ENCODE measurements around the gene TSEN2.

Gene TSEN2

GRCh38 chr3:12553921-12554391 lies 69.7 kb downstream of the TSEN2 start:
- peak; percentile 43 for DNase-seq (ENCODE audit: low spot score)

GRCh38 chr3:12556314-12556689 lies 72.0 kb downstream of the TSEN2 start:
- no peak for DNase-seq (ENCODE audit: low spot score)

- DNase-seq (ENCODE audit: low spot score), result peak; percentile 89
These were observed 72.6 kb downstream of the TSEN2 start, which contains the start of gene MKRN2 for GRCh38 chr3:12556690-12557472. TSS of gene MKRN2 (plus strand) at chr3:12557087. CDS start at chr3:12557151, 64 bp downstream.

- DNase-seq (ENCODE audit: low spot score), result no peak
These were observed 73.3 kb downstream of the TSEN2 start for GRCh38 chr3:12557473-12558100.

- DNase-seq (ENCODE audit: low spot score), result no peak
These were observed 74.4 kb downstream of the TSEN2 start for GRCh38 chr3:12558706-12559105.

- DNase-seq (ENCODE audit: low spot score), result no peak
These were observed 75.2 kb downstream of the TSEN2 start for GRCh38 chr3:12559520-12559919.

- no peak for DNase-seq (ENCODE audit: low spot score)
These were observed 76.4 kb downstream of the TSEN2 start for GRCh38 chr3:12560505-12561190.

- DNase-seq (ENCODE audit: low spot score), result no peak
These were observed 77.1 kb downstream of the TSEN2 start for GRCh38 chr3:12561397-12561796.

GRCh38 chr3:12562451-12562850 lies 78.2 kb downstream of the TSEN2 start:
- no peak for DNase-seq (ENCODE audit: low spot score)

- no peak for DNase-seq (ENCODE audit: low spot score)
These were observed 82.7 kb downstream of the TSEN2 start for GRCh38 chr3:12566976-12567375.

GRCh38 chr3:12568747-12569146 lies 84.5 kb downstream of the TSEN2 start:
- DNase-seq (ENCODE audit: low spot score), result no peak

GRCh38 chr3:12569836-12570235 lies 85.6 kb downstream of the TSEN2 start:
- no peak for DNase-seq (ENCODE audit: low spot score)

- no peak for DNase-seq (ENCODE audit: low spot score)
These were observed 87.7 kb downstream of the TSEN2 start for GRCh38 chr3:12571986-12572385.

GRCh38 chr3:12574131-12574530 lies 89.9 kb downstream of the TSEN2 start:
- DNase-seq (ENCODE audit: low spot score), result no peak

- DNase-seq (ENCODE audit: low spot score), result no peak
These were observed 90.4 kb downstream of the TSEN2 start for GRCh38 chr3:12574661-12575060.

GRCh38 chr3:12577379-12577778 lies 93.1 kb downstream of the TSEN2 start:
- DNase-seq (ENCODE audit: low spot score), result no peak

- no peak for DNase-seq (ENCODE audit: low spot score)
These were observed 94.5 kb downstream of the TSEN2 start for GRCh38 chr3:12578742-12579141.

- no peak for DNase-seq (ENCODE audit: low spot score)
These were observed 95.2 kb downstream of the TSEN2 start for GRCh38 chr3:12579456-12579855.

GRCh38 chr3:12579905-12580304 lies 95.6 kb downstream of the TSEN2 start:
- DNase-seq (ENCODE audit: low spot score), result no peak

- no peak for DNase-seq (ENCODE audit: low spot score)
These were observed 98.5 kb downstream of the TSEN2 start for GRCh38 chr3:12582730-12583129.

Measured in hematopoietic multipotent progenitor cell treated with erythropoietin and hydrocortisone succinate and interleukin-3 and kit ligand, for 17 days (in vitro differentiated cells).